ENCODE results near the gene LCNL1.

LCNL1 gene

DNA sequence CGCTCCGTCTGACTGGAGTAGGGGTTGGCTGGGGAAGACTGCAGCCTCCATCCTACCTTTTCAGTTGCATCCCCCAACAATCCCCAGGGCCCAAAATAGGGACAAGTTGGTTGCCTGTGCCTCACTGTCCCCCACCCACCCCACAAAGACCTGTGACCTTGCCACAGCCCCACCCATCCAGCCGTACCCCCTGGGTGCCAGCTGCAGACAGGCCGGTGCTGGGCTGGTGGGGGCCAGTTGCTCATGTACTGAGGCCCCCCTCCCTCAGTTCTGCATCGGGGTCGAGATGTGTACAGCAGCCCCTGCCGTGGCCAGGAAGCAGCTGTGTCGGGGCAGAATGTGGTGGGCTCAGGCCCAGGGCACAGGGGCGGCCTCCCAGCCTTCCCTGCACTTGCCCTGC is 374 bp downstream of the LCNL1 start:
- in situ Hi-C loops (cut with MboI; ENCODE audit: low sequenced_read_pairs, unreplicated experiment) = no loop called here
- TF ChIP-seq, protein P1, sequence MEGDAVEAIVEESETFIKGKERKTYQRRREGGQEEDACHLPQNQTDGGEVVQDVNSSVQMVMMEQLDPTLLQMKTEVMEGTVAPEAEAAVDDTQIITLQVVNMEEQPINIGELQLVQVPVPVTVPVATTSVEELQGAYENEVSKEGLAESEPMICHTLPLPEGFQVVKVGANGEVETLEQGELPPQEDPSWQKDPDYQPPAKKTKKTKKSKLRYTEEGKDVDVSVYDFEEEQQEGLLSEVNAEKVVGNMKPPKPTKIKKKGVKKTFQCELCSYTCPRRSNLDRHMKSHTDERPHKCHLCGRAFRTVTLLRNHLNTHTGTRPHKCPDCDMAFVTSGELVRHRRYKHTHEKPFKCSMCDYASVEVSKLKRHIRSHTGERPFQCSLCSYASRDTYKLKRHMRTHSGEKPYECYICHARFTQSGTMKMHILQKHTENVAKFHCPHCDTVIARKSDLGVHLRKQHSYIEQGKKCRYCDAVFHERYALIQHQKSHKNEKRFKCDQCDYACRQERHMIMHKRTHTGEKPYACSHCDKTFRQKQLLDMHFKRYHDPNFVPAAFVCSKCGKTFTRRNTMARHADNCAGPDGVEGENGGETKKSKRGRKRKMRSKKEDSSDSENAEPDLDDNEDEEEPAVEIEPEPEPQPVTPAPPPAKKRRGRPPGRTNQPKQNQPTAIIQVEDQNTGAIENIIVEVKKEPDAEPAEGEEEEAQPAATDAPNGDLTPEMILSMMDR (IDR thresholded peaks at IDR 0.05; ENCODE audit: borderline replicate concordance, control extremely low read depth, extremely low read depth, insufficient read depth, missing control alignments) = no peak
- DNase-seq (ENCODE audit: low spot score) = no peak

DNA sequence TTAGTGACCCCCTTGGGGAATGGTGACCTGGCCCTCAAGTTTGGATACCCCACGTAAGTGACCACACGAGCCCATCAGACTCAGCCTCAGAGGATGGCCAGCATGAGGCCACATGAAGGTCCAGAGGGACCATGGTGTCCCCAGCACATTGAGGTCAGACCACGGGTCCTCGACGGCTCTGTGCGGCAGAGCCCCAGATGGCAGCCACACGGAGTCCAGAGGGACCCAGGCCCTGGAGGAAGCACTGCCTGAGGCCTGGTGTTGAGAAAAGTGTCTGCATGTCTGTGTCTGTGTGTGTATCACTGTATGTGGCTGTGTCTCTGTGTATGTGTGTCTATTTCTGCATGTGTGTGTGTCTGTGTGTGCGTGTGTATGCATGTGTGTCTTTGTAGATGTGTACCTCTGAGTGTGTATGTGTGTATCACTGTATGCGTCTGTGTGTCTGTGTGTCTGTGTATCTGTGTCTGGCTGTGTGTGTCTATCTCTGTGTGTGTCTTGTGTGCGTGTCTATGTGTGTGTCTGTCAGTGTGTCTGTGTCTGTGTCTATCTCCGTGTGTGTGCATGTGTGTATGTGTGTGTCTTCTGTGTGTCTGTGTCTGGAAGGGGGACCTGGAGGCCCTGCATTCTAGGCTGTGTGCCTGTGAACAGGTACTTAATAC is 992 bp downstream of the LCNL1 start:
- no peak for DNase-seq (ENCODE audit: low spot score)
- in situ Hi-C loops (cut with MboI; ENCODE audit: low sequenced_read_pairs, unreplicated experiment) = no loop called here
- TF ChIP-seq, protein P1 (IDR thresholded peaks at IDR 0.05; ENCODE audit: borderline replicate concordance, control extremely low read depth, extremely low read depth, insufficient read depth, missing control alignments) = no peak

DNA sequence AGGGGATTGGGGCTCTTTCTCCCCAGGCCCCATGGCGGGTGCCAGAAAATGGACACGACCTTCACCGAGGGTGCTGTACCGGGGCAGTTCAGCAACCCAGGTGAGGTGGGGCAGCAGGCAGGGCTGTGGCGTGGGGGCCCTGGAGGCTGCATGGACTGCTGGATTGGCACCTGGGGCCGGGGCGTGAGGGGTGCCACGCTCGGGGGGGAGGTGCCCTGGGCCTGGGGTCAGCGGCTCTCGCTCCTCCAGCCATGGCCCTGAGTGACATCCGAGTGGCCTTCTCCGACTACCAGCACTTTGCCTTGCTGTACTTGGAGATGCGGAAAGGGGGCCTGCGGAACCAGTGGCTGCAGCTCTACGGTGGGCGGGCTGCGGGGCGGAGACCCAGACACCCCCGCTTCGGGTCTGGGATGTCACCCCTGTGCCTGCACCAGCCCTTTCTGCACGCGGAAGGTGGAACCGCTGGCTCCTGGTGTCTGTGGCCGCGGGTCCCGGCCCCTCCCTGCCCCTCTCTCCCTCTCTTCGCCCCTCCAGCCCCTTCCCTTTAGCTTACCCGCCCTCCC is 1.8 kb downstream of the LCNL1 start:
- TF ChIP-seq, protein P1 (IDR thresholded peaks at IDR 0.05; ENCODE audit: borderline replicate concordance, control extremely low read depth, extremely low read depth, insufficient read depth, missing control alignments) = no peak
- in situ Hi-C loops (cut with MboI; ENCODE audit: low sequenced_read_pairs, unreplicated experiment) = no loop called here
- no peak for DNase-seq (ENCODE audit: low spot score)

DNA sequence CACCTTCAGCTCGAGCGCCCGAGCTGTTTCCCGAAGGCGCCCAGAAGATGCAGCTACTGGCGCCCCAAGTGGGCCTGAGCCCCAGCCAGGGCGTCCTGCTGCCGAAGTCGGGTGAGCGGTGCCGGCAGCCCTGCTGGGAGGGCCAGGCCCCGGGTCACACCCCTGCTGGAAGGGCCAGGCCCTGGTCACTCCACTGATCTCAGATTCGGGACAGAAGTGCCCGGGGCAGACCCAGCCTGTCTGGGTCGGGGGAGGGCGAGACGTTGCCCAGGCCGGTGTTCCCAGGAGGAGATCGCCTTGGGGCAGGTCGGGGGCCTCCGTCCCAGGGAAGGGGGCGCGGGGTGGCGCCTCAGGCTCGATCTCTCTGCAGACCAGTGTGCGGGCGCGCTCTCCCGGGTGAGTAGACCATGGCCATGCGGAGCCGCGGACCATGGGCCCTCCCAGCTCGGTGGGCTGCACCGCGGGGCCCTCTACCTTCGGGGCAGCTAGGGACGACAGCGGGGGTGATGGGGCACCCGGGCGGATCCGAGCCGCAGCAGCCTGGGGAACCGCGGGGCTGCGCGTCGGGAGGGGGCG is 2.3 kb downstream of the LCNL1 start:
- TF ChIP-seq, protein P1 (IDR thresholded peaks at IDR 0.05; ENCODE audit: borderline replicate concordance, control extremely low read depth, extremely low read depth, insufficient read depth, missing control alignments) = no peak
- no peak for DNase-seq (ENCODE audit: low spot score)
- in situ Hi-C loops (cut with MboI; ENCODE audit: low sequenced_read_pairs, unreplicated experiment) = no loop called here

DNA sequence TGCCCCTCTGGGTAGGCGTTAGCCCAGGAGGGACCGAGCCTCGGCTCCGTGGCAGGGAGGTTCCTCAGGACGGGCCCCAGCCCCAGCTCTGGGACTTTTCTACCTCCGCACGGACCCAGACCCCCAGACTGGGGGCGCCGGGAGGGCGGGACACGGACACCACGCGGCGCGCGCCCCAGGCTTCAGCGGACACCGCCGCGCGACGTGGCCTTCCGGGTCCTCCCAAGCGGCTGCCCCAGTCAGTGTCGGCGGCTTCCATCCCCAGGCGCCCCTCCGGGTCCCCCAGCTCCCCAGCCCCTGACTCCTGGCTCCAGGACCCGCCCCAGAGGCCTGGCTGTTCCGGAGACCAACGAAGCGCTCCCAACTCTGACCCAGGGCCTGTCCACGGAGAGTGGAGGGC is 3.1 kb downstream of the LCNL1 start:
- no peak for DNase-seq (ENCODE audit: low spot score)
- in situ Hi-C loops (cut with MboI; ENCODE audit: low sequenced_read_pairs, unreplicated experiment) = no loop called here
- TF ChIP-seq, protein P1 (IDR thresholded peaks at IDR 0.05; ENCODE audit: borderline replicate concordance, control extremely low read depth, extremely low read depth, insufficient read depth, missing control alignments) = no peak

DNA sequence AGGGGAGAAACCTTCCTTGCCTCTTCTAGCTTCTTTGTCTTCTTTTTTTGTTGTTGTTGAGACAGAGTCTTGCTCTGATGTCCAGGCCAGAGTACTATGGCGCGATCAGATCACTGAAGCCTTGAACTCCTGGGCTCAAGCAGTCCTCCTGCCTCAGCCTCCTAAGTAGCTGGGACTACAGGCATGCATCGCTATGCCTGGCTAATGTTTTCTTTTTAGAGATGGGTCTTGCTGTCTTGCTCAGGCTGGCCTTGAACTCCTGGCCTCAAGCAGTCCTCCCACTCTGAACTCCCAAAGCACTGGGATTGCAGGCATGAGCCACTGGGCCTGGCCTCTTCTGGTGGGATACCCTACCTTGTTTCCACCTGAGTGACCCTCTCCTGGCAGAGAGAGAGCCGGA is 6.1 kb downstream of the LCNL1 start:
- DNase-seq (ENCODE audit: low spot score) = no peak
- in situ Hi-C loops (cut with MboI; ENCODE audit: low sequenced_read_pairs, unreplicated experiment) = no loop called here
- TF ChIP-seq, protein P1 (IDR thresholded peaks at IDR 0.05; ENCODE audit: borderline replicate concordance, control extremely low read depth, extremely low read depth, insufficient read depth, missing control alignments) = no peak
